Erythroblast (primary cell): ENCODE data around the gene ISY1.
"Not testable (repeated sequence)": the region's sequence is repeated elsewhere in the genome, so short reads cannot be mapped to it uniquely, and the experiment has no call there.

Source experiments
- DNase-seq, 2 experiments: peaks; one replicate each; lab custom pipeline; 2025; lab: John Stamatoyannopoulos, UW
- GATA1 ChIP-seq: IDR thresholded peaks from 2 replicates; pipeline ENCODE4 v1.6.1; 2011; ENCODE audit warnings: low read depth, mild to moderate bottlenecking, control low read depth, low read length, moderate library complexity
- POLR2A ChIP-seq: IDR thresholded peaks from 2 replicates; pipeline ENCODE4 v1.6.1; 2011; ENCODE audit warnings: mild to moderate bottlenecking, low read length

The ISY1 gene

DNA sequence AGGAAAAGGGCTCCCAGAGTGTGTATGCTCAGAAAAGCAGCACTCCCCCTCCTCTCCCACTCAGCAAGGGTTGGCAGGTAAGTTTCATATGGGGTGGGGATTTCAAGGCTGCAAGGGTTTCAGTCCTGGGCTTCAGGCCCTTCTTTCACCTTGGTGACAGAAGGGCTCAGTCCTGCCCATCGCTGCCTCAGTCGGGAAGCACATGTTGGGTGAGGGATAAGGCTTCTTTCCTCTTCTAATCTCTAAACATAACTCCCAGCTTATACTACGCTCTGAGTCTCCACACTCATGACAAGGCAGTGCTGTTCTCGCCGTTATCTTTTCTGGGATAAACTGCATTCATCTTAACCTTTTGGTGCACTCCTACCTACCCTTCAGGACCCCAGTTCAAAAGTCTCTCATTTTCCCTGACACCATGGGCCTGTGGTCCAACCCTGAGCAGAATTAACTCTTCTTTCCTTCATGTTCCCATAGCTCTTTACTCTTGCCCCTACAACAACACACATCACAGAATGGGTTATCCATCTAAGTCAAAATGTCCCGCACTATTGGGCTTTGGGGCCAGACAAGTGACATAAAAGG lies 56.3 kb downstream of the ISY1 start:
- no peak for DNase-seq
- TF ChIP-seq GATA1 (no peak), POLR2A (no peak)

DNA sequence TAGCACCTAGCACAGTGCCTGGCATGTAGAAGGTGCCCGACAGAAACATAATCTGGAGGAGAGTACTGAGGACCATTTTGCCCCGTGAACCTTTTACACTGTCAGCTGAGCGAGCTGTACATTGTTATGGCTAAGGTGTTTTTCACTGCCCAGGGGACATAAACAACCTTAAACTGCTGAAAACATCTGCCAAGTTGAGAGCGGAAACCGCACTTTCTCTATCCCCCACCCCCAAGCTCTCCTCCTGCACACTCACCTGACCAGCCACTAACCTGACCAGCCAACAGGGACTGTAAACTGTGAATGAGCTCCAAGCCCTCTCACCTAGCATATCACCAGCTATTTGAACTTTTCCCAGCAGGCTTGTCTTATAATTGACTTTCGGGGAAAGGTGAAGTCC lies 56.8 kb downstream of the ISY1 start:
- DNase-seq = no peak
- TF ChIP-seq POLR2A (no peak), GATA1 (no peak)

DNA sequence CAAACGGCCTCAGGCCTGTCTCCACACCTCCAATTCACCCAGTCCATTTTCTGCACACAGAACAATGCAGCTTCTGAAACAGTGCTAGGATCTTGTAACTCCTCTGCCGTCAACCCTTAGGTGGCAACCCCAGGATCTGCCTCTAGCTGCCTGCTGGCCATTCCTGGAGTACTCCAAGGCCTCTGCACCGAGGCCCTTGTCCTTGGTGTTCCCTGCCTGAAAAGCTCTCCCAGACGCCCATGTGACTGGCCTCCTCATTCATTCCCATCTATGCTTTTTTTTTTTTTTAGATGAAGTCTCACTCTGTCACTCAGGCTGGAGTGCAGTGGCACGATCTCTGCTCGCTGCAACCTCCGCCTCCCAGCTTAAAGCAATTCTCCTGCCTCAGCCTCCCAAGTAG lies 57.6 kb downstream of the ISY1 start:
- no peak for DNase-seq
- TF ChIP-seq GATA1 (no peak), POLR2A (no peak)

DNA sequence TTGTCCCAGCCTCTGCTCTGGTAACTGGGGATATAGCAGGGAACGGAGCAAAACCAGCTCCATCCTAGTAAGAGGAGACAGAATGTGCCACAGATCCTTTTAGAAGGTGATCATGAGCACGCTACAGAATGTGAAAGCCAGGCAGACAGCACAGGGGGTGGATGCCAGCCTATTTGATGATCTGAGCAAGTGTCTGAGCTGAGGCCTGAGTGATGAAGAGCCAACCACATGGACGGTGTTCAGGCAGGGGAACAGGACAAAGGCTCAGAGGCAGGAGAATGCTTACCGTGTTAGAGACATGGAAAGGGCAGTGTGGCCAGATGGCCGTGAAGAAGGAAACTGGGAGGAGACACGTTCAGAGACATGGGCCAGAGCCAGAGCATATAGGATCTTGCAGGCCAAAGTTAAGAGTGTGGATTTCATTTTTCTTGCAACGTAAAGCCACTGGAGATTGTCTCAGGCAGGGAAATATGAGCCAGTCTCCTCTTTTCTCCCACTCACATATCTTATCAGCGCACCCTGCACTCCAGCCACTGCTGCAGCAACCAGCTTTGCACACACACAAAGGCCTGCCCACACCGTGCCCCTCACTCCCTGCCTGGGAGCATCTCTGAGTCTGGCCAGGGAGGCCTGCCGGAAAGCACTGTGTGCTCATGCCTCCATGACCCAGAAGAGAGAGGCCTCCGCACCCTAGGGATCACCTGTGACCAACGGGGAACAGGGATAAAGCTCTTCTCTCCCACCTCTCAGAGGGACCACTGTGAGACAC lies 59.3 kb downstream of the ISY1 start:
- peak in 1 of 2 experiments; percentile 37 for DNase-seq
- TF ChIP-seq POLR2A = no peak
- no peak for TF ChIP-seq GATA1

DNA sequence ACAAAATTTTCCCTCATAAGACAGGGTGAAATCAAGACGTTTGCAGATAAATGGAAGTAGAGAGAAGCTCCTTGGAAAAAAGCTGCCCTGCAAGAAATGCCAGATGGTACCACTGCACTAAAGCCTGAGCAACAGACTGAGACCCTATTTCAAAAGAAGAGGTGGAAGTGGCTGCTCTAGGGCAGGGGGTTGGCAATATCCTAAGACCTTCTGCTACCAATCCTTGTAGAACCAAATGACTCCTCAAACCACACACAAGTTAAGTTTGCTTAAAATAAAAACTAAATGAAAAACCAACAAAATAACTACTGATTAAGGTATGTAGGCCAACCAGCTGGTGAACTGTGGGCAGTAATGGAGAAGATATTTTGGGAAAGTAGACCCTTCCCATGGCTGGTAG lies 60.6 kb downstream of the ISY1 start:
- no peak for DNase-seq
- TF ChIP-seq POLR2A (no peak), GATA1 (no peak)

DNA sequence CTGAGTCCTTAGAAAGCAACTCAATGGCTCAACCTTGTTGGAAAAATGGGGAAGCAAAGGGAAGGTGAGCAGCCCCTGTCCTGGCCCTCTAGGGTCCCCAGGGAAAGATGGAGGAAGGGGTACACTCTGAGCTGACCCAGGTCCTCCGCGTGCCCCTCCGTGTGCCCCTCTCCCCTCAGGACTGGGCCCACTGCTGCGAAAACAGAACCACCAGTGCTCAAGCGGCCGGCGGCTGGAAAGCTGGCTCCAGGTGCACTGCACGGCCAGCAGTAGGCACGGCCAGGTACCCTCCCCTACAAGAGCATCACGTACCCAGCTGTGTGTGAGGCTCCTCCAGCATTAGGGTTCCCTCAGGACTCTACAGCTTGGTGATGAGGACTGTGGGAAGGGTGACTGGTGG lies 65.6 kb downstream of the ISY1 start:
- TF ChIP-seq POLR2A (no peak), GATA1 (no peak)
- no peak for DNase-seq

DNA sequence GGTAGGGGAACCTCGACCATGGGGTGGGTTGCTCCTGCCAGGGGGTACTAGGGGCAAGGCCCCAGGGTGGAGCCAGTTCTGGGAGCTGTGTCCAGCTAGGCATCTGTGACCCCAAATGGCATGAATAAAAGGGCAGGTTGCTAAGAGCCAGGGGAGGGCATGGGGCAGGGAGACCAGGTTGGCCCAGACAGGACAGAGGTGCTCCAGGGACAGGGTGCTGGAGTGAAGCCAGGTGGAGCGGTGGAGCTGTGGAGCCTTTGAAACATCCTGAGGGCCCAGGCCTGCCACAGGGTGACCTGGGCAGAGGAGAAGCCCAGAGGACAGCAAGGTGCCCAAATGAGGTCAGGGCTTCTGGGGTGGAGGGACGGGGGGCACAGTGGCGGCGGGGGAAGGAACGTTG lies 72.6 kb downstream of the ISY1 start:
- not testable (repeated sequence) for DNase-seq

DNA sequence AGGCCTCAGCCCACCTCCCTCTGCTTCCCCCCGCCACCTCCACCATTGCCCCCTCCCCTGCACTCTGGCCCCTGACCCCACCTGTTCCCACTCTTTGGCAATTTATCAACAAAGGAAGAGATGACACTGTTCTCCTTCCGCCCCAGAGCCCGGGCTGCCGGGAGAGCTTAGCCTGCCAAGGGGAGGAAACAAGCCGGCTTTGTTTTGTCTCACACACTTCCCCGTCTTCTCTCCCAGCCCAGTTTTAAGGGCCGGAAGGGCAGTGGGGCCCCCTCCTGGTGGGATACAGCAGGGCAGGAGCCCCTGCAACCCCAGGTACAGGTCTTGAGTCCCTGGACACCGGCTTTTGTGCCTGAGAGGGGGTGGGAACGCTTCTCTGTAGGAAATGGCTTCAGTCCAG lies 73.0 kb downstream of the ISY1 start:
- peak; percentile 65 to 78 for DNase-seq

DNA sequence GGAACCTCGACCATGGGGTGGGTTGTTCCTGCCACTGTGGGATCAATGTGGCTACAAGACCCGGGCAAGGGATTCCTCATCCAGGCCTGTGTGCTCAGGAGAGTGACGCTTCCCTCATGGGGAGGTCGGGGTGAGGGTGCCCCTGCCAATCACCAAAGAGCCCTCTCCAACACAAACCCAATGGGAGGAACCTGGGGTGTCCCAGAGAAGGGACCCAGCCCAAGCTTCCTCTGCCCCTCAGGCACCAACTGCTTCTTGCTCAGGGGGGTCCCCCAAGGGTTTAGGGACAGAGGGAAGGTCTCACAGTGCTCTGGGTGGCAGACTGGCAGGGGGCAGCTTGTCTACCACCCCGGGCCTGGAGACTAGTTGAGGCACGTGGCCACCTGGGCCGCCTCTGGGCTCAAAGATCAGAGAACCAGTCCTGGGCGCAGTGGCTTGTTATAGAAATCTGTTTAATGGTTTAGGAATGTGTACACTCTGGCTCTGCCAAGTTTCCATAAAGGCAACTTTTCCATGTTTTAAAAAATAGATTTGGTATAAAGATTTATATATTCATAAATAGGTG lies 73.6 kb downstream of the ISY1 start:
- no peak for TF ChIP-seq POLR2A
- TF ChIP-seq GATA1 = no peak
- DNase-seq = no peak

DNA sequence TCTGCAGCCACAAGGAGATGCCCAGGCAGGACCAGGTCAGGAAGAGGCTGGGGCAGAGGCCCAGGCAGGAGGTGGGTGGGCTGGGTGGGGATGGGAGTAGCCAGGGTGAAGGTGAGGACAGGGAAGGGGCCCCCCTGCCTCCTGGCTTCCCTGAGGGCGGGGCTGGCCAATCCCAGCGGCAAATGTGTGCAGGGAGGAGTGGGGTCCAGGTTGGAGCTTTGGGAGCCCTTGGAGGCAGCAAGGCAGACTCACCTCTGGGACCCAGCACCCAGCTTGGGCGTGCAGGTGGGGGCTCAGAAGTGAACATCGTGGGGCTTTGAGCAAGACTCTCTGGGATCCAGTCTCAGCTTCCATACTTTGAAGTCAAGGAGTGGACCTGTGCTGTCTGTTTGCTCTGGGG lies 75.0 kb downstream of the ISY1 start:
- DNase-seq = no peak
- TF ChIP-seq POLR2A (no peak), GATA1 (no peak)

DNA sequence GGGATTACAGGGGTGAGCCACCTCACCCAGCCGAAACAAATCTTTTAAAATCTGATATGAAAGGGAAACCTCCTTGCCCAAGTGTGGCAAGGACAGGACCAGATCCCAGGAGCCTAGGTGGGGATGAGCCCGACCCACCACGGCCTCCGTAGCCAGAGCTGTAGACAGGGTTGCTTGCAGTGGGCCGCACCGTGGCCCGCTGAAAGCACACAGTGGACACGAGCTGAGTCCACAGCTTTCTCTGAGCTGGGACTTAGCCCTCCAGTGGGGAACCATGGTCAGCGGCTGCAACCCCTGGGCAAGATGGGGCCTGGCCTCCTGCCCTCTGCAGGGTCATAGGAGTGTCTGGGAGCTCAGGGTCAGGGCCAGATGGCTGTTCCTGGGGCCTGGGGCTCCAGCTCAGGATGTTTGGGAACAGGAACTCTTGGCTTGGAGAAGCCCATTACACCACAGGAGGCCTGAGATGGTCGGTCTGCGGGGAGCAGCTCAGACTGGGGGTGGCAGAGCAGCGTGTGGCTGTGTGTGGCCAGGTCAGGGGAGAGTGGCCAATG lies 75.6 kb downstream of the ISY1 start:
- no peak for DNase-seq
- TF ChIP-seq POLR2A = no peak
- no peak for TF ChIP-seq GATA1

DNA sequence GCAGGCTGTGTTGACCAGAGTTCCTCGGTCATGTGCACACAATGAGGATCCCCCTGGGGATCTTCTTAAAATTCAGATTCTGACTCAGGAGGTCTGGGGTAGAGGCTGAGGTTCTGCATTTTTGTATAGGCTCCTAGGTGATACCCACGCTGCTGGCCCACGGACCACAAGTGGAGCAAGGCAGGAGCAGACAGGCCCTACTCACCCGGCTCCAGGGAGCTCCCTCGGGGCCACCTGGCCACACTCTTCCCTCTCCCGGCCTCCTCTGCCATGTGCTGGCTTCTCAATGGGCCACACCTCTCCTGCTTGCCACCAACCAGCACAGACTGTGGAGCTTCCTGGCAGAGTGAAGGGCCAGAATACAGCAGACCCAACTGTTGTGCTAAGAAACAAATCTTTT lies 76.4 kb downstream of the ISY1 start:
- TF ChIP-seq GATA1 (no peak), POLR2A (no peak)
- no peak for DNase-seq

DNA sequence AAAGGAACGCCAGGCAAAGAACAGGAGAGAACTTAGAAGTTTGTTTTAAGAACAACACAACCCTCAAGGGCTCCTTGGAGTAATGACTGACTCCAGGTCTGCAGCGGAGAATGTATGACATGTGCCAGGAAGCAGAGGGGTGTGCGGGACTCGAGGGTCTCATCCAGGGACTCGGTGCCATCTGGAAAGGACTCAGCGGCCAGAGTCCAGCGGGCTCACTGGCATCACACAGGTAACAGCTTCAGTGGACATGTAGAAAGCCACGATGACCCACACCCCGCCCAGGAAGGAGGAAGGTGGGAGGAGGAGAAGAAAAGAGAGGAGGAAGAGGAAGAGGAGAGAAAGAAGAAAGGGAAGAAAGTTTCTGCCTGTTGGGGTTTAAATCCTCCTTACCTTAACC lies 78.8 kb downstream of the ISY1 start:
- TF ChIP-seq POLR2A (no peak), GATA1 (no peak)
- DNase-seq = no peak

DNA sequence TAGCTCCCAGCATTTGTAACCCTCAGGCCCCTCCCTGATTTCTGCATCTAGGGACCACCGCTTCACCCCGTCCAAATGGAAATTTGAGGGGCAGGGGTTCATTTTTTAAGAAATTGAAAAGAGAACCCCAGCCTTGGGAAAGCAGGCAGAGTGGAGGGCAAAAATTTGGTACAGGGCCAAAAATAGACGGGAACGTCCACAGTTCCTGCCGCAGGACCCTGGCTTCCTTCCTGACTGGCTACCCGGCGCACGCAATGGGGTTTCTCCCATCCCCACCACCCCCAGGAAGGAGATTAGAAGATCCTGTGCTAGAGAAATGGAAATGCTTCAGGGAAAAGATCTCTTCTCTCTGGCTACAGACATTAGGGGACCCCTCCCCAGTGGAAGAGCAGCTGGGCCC lies 79.4 kb downstream of the ISY1 start:
- DNase-seq = no peak
- no peak for TF ChIP-seq GATA1
- TF ChIP-seq POLR2A = no peak

DNA sequence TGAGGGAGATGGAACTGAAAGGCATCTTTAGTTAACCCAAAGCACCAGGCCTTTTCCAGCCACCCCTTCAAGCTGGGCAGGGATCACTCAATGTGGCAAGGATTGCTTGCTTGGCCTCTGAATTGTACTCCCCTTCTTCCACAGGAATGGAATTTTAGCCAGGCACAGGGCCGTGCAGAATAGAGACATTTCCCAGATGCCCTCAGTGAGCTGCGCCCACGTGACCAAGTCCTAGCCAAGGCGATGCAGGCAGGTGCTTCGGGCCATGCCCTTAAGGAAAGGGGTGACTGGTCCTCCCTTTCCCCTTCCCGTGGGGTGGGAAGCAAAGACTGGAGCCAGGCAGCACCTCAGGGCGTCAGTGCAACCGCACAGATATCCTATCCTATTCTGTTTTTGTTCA lies 82.4 kb downstream of the ISY1 start:
- TF ChIP-seq POLR2A = no peak
- no peak for TF ChIP-seq GATA1
- DNase-seq = no peak
